Omental fat pad (tissue), 4 donors: Measurements from ENCODE around the gene SMIM13. TPM values are rescaled to one million over a fixed set of nuclear protein-coding genes. Genes with fewer than 3 reads are reported as not detected.

Experiments used
- ATAC-seq: fragments of 150-250 bp; one replicate; pipeline ENCODE4 v1.9.1; 2016; ENCODE audit warnings: mild to moderate bottlenecking, moderate library complexity; ENCODE audit not compliant: low FRiP score
- DNase-seq: peaks from one replicate; pipeline ENCODE4 v3.0.0-alpha.2; 2019; ENCODE audit warnings: low spot score
- total RNA-seq, 4 donors: library from RNA; depleted of rRNA; stranded (reverse); fragments of >200 nt; gene quantifications; one replicate each; pipeline ENCODE4 v1.1.0, GENCODE V29; 2016
- TF ChIP-seq, protein P1 (sequence below), 3 donors: fragments of 450-650 bp; IDR thresholded peaks; one replicate each; pipeline ENCODE4 v1.5.1; 2016 to 2017; ENCODE audit warnings: antibody characterized with exemption in 3 of 3, mild to moderate bottlenecking in 3 of 3, moderate library complexity in 2 of 3

SMIM13 gene
- total RNA-seq, 4 donors from 2014 or later: 7.7 to 10.0 (median 8.2) TPM

DNA sequence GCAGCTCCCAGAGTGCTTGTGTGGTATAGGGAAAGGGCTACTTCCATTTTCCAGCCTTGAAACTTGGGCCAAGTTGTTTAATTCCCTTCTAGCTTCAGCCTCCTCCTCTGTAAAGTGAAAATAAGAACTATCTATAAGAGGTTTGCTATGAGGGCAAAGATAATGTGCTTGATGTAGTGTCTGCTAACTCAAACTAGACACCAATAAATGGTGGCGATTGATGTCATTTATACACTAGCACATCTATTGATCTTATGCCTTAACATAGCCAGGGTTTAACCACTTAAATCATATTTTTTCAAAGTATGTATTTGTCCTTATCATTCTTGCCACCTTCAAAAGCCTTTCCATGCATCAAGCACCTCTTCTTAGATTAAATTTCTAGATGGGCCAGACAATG is 83.6 kb downstream of the SMIM13 start:
- TF ChIP-seq, protein P1, sequence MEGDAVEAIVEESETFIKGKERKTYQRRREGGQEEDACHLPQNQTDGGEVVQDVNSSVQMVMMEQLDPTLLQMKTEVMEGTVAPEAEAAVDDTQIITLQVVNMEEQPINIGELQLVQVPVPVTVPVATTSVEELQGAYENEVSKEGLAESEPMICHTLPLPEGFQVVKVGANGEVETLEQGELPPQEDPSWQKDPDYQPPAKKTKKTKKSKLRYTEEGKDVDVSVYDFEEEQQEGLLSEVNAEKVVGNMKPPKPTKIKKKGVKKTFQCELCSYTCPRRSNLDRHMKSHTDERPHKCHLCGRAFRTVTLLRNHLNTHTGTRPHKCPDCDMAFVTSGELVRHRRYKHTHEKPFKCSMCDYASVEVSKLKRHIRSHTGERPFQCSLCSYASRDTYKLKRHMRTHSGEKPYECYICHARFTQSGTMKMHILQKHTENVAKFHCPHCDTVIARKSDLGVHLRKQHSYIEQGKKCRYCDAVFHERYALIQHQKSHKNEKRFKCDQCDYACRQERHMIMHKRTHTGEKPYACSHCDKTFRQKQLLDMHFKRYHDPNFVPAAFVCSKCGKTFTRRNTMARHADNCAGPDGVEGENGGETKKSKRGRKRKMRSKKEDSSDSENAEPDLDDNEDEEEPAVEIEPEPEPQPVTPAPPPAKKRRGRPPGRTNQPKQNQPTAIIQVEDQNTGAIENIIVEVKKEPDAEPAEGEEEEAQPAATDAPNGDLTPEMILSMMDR (IDR thresholded peaks at IDR 0.05): no peak
- DNase-seq: no peak
- no peak for ATAC-seq

DNA sequence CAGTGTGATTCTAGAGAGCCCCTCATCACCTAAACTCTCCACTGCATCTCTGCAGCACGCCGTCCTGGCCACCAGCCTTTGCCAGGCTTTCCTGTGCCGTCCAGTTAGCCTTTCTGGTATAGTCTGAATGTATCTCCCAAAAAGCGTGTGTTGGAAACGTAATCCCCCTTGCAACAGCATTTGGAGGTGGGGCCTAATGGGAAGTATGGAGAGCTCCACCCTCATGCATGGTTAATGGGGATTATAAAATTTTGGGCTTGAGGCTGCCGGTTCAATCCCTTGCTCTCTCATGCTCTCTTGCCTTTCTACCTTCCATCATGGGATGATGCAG is 85.4 kb downstream of the SMIM13 start:
- ATAC-seq (no peak), DNase-seq (no peak)
- TF ChIP-seq, protein P1 (IDR thresholded peaks at IDR 0.05): no peak

DNA sequence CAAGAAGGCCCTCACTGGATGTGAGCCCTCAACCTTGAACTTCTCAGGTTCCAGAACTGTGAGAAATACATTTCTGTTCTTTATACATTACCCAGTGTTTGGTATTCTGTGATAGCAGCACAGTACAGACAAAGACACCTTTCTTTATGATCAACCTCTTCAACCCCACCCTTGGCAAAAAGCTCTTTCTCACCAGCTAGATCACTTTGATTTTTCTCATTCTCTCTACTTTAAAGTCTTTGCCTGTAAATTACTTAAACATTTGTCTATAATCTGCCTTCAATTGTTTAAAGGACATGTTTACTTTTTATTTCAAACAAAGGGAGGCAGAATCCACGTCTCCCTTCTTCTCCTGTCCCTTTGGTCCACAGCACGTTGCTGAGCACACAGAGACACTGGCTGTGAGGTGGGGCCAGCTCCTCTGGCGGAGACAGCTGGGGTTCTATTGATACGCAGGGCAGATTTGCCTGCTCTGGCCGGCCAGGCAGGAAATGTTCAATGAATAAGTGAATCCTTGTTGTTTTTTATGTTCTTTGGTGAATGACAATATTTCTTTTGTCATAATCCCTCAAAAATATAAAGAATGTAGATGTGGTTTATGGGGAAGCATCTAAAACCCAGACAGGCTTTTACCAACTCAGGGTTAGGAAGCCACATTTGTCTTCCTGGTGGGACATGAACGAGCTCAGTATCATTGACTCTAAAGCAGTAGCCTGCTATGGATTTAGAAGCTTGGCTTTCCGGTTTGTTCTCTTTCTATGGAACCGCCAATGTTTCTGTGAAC is 86.0 kb downstream of the SMIM13 start:
- DNase-seq (no peak), ATAC-seq (no peak)
- TF ChIP-seq, protein P1 (IDR thresholded peaks at IDR 0.05): no peak

DNA sequence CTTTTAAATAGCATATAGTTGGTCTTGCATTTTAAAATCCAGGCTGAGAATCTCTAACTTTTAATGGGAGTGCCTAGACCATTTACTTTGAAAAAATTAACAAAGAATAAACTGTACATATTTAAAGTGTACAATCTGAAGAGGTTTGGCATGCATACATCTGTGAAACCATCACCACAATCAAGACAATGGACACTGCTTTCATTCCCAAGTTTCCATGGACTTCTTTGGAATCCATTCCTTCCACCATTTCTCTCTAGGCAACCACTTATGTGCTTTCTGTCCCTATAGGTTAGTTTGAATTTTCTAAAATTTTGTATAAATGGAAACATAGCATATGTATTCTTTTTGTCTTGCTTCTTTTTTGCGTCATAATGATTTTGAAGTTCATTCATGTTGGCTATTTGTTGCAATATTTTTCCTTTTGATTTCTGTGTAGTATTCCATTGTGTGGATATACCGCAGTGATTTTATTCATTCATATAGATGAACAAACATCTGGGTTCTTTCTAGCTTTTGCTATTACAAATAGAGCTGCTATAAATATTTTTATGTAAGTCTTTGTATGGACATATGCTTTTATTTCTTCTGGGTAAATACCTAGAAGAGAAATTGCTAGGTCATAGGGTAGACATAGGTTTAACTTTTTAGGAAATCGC is 88.0 kb downstream of the SMIM13 start:
- ATAC-seq (no peak), DNase-seq (no peak)
- TF ChIP-seq, protein P1 (IDR thresholded peaks at IDR 0.05): no peak

DNA sequence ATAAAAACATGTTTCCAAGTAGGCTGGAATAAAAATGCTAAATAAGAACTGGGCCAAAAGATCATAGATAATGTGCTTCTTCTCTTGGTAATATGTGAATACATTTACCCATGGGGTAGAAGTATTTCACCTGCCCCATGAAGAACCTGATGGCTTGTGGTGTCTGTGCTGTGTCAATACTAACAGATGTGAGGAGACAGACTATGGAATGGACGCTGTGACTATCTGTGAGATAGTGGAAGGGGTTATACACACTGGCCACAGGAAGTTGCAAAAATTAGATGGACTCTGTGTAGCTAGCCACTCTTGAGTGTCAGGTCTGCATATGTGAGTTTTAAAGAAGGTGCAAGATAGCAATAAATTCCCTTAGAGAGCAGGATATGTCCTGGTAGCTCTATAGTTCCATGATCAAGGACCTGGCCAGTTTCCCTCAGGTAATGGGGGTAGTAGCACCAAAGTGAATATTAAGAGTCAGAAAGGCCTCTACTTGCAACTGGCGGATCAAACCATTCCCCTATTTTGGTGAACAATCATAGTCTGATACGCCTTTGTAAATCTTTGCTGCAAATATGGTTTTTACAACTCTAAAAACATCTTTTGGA is 90.2 kb downstream of the SMIM13 start:
- TF ChIP-seq, protein P1 (IDR thresholded peaks at IDR 0.05): no peak
- no peak for ATAC-seq
- DNase-seq: no peak

DNA sequence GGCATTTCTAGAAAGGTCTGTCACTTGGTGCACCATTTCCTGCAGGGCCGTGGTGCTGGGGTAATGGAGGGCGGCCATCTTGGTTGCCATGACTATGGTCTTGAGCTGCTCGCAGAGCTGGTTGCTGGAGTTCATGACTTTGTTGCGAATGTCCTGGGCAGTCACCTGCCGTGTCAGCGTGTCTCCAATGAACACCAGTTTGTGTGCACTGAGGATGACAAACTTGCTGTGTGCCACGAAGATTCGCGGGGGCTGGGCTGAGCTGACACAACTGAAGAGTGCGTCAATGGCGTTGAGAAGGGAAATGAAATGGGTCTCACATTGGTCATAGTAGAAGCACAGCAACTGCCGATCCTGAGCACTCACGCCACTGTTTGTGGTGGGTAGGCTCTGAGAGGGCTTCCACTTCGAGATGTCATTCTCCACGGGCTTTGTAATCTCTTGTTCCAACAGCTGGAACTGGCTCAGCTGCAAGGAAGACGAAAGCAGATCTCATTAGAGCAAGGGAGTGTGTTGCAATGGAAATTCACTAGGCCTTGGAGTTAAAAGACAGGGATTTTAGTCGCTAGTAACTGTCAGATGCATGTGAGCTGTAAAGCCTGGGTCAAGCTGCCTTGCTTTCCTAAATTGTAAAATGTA is 91.7 kb downstream of the SMIM13 start:
- DNase-seq (no peak), ATAC-seq (no peak)
- TF ChIP-seq, protein P1 (IDR thresholded peaks at IDR 0.05): no peak
